Transverse colon (tissue), 4 donors: ENCODE data around the gene RASEF.

ENCODE experiments used
- CTCF ChIP-seq, 5 experiments: fragments of 200-600 bp in 3 of 5; fragments of 450-650 bp in 2 of 5; sonication (generic) in 3 of 5; IDR thresholded peaks; 1 replicate in 2 of 5; 2 replicates in 3 of 5; pipeline ENCODE4 v1.5.1; 2016 to 2017; ENCODE audit warnings: antibody characterized with exemption in 5 of 5, inconsistent platforms in 3 of 5, mild to moderate bottlenecking in 2 of 5, moderate library complexity in 1 of 5
- POLR2AphosphoS5 ChIP-seq, 3 donors: sonication (generic); formaldehyde crosslinking; IDR thresholded peaks; one replicate each; pipeline ENCODE4 v1.6.1; 2016; ENCODE audit warnings: antibody characterized with exemption in 3 of 3

DNA sequence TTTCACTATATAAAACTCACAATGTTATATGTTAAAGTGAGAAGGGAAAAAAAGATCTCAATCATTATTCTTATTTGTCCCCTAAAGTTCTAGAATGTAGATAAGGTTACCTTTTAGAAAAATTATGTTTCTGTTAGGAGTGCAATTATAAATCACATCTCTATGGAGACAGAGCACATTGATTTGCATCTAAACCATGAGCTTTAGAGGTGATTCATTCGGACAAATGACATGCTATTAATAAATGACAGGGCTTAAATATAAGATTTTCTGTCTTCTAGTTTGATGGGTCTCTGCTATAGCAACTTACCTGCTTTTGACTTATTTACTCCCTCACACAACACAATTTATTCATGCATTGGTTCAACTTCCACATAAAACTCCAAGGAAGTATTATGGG lies 39.8 kb downstream of the RASEF start:
- no peak for TF ChIP-seq CTCF (IDR thresholded peaks at IDR 0.05)
- no peak for TF ChIP-seq POLR2AphosphoS5 (IDR thresholded peaks at IDR 0.05)
